Epithelial cell of esophagus (primary cell): ENCODE results near the gene SUV39H2.

Source experiments
- DNase-seq: peaks from one replicate; pipeline ENCODE4 v3.0.0; 2010; ENCODE audit warnings: low read depth
- H3K4me3 ChIP-seq: 2 replicates; pipeline ENCODE4 v1.5.1; 2011; ENCODE audit warnings: mild to moderate bottlenecking, low read length, control low read depth
- CTCF ChIP-seq: IDR thresholded peaks from 2 replicates; pipeline ENCODE4 v1.5.1; 2011; ENCODE audit warnings: low read depth, mild to moderate bottlenecking, low read length, control low read depth, inconsistent platforms; ENCODE audit not compliant: insufficient read depth; ENCODE audit errors: missing control alignments

Gene SUV39H2

DNA sequence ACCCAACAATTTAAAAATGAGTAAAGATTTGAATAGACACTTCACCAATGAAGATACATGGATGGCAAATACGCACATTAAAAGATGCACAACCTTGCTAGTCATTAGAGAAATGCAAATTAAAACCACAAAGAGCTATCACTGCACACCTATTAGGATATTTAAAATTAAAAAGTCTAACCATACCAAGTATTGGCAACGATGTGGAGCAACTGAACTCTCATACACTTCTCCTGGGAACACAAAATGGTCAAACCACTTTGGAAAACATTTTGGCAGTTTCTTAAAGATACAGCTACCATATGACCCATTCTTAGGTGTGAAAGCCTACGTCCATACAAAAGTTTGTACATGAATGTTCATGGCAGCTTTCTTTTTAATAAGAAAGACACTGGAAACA lies 39.2 kb downstream of the SUV39H2 start:
- no peak for TF ChIP-seq CTCF
- no peak overlapping the region for H3K4me3 ChIP-seq
- no peak for DNase-seq

DNA sequence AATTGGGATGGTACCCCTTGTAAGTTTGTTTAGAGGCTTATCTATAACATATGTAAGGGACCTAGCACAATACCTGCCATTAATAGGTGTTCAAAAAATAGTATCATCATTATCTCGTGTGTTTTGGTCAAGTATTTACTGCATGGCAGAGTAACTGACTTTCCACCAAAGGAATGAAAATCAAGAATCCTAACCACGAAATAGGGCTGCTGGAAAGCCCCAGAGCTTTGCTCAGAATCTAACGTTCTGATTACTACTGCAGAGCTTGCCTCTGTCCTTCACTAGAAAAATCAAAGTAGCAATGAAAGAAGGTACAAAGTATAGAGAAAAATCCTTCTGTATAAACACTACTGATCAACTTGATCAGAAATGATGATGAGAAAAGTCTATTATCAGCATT lies 40.3 kb downstream of the SUV39H2 start:
- H3K4me3 ChIP-seq: no peak overlapping the region
- no peak for DNase-seq
- no peak for TF ChIP-seq CTCF

- no peak for TF ChIP-seq CTCF
- no peak overlapping the region for H3K4me3 ChIP-seq
- peak; percentile 25 for DNase-seq
Measured at GRCh38 chr10:14924013-14924412, 45.3 kb downstream of the SUV39H2 start.

- no peak for DNase-seq
- no peak for TF ChIP-seq CTCF
- no peak overlapping the region for H3K4me3 ChIP-seq
Measured at GRCh38 chr10:14925268-14925667, 46.6 kb downstream of the SUV39H2 start.

- no peak for TF ChIP-seq CTCF
- no peak overlapping the region for H3K4me3 ChIP-seq
- peak; percentile 64 for DNase-seq
Measured at GRCh38 chr10:14926061-14926470, 47.4 kb downstream of the SUV39H2 start.

GRCh38 chr10:14926722-14927416 lies 48.2 kb downstream of the SUV39H2 start:
- no peak for TF ChIP-seq CTCF
- no peak for DNase-seq
- no peak overlapping the region for H3K4me3 ChIP-seq

GRCh38 chr10:14930610-14931009 lies 51.9 kb downstream of the SUV39H2 start:
- no peak for TF ChIP-seq CTCF
- no peak overlapping the region for H3K4me3 ChIP-seq
- DNase-seq: no peak
